IMR-90 (cell line): ENCODE data around the gene ELFN1. TPM values are rescaled to one million over a fixed set of nuclear protein-coding genes. Genes with fewer than 3 reads are reported as not detected.

Experiments
- ATAC-seq: fragments of 200-7000 bp; cut with Tn5 transposase; 2 replicates; pipeline ENCODE4 v1.9.1; 2020; ENCODE audit warnings: low read depth, mild to moderate bottlenecking, moderate library complexity
- Bru-seq: library from RNA; stranded (reverse); fragments of 400-500 nt; gene quantifications from one replicate; lab custom pipeline; 2021; lab: Mats Ljungman, UMichigan
- BruChase-seq, 2 experiments: library from RNA; stranded (reverse); fragments of 400-500 nt; gene quantifications; one replicate each; lab custom pipeline; 2021; lab: Mats Ljungman, UMichigan
- BruUV-seq: library from RNA; stranded (reverse); fragments of 400-500 nt; replicated peaks from 2 replicates; lab custom pipeline; 2021; lab: Mats Ljungman, UMichigan
- CTCF ChIA-PET: fragments of 300-600 bp; formaldehyde crosslinking; extraction: SDS; loops from one replicate; lab custom pipeline; 2021; ENCODE audit warnings: antibody characterized with exemption; lab: Yijun Ruan, JAX
- POLR2A ChIA-PET: fragments of 300-600 bp; sonication (Branson Sonifier 250); formaldehyde crosslinking; loops from one replicate; lab custom pipeline; 2022; ENCODE audit warnings: antibody characterized with exemption; ENCODE audit not compliant: unreplicated experiment; lab: Charles Lee
- DNase-seq: peaks from one replicate; pipeline ENCODE4 v3.0.0; 2013
- H2AFZ ChIP-seq: replicated peaks from 2 replicates; pipeline ENCODE3; 2013; ENCODE audit warnings: low read length, mild to moderate bottlenecking; ENCODE audit not compliant: poor library complexity
- H2AK5ac ChIP-seq: 2 replicates; pipeline ENCODE4 v1.6.1; 2013; ENCODE audit warnings: low read depth, low read length, inconsistent platforms
- H2AK9ac ChIP-seq: replicated peaks from 2 replicates; pipeline ENCODE3; 2013; ENCODE audit warnings: mild to moderate bottlenecking, low read depth, low read length, moderate library complexity; ENCODE audit not compliant: poor library complexity
- H2BK120ac ChIP-seq: 2 replicates; pipeline ENCODE4 v1.6.1; 2013; ENCODE audit warnings: low read depth, low read length, inconsistent platforms
- H2BK15ac ChIP-seq: 3 replicates; pipeline ENCODE4 v1.6.1; 2013; ENCODE audit warnings: low read depth, low read length, inconsistent platforms
- H2BK20ac ChIP-seq: 2 replicates; pipeline ENCODE4 v1.6.1; 2013; ENCODE audit warnings: low read depth, mild to moderate bottlenecking, inconsistent platforms, low read length, moderate library complexity
- H2BK5ac ChIP-seq: 2 replicates; pipeline ENCODE4 v1.6.1; 2013; ENCODE audit warnings: mild to moderate bottlenecking, low read depth, low read length, inconsistent platforms; ENCODE audit not compliant: poor library complexity, severe bottlenecking
- H3K14ac ChIP-seq: replicated peaks from 2 replicates; pipeline ENCODE4 v1.6.1; 2013; ENCODE audit warnings: low read depth, low read length, inconsistent platforms
- H3K18ac ChIP-seq: 2 replicates; pipeline ENCODE4 v1.6.1; 2013; ENCODE audit warnings: low read depth, low read length, control low read depth
- H3K23ac ChIP-seq: 2 replicates; pipeline ENCODE4 v1.6.1; 2013; ENCODE audit warnings: low read depth, low read length, inconsistent platforms
- H3K27ac ChIP-seq: 2 replicates; pipeline ENCODE4 v1.5.1; 2013; ENCODE audit warnings: mild to moderate bottlenecking, control low read depth, low read length; ENCODE audit not compliant: insufficient read depth
- H3K27me3 ChIP-seq: 2 replicates; pipeline ENCODE4 v1.6.1; 2013; ENCODE audit warnings: low read length; ENCODE audit not compliant: control insufficient read depth, insufficient read depth
- H3K36me3 ChIP-seq: 2 replicates; pipeline ENCODE4 v1.6.1; 2013; ENCODE audit warnings: low read length, mixed read lengths; ENCODE audit not compliant: control insufficient read depth, insufficient read depth
- H3K4ac ChIP-seq: 2 replicates; pipeline ENCODE4 v1.6.1; 2013; ENCODE audit warnings: low read depth, low read length, inconsistent platforms
- H3K4me1 ChIP-seq: 2 replicates; pipeline ENCODE4 v1.6.1; 2013; ENCODE audit warnings: low read length, mixed read lengths; ENCODE audit not compliant: control insufficient read depth, insufficient read depth
- H3K4me2 ChIP-seq: 2 replicates; pipeline ENCODE4 v1.6.1; 2013; ENCODE audit warnings: low read depth, mild to moderate bottlenecking, control low read depth, low read length, moderate library complexity
- H3K4me3 ChIP-seq: 2 replicates; pipeline ENCODE4 v1.5.1; 2013; ENCODE audit warnings: low read depth, mild to moderate bottlenecking, control low read depth, low read length, moderate library complexity; ENCODE audit not compliant: insufficient read depth
- H3K56ac ChIP-seq: 2 replicates; pipeline ENCODE4 v1.6.1; 2013; ENCODE audit warnings: low read length, inconsistent platforms; ENCODE audit not compliant: insufficient read depth; ENCODE audit errors: extremely low read depth
- H3K79me1 ChIP-seq, 2 experiments: 2 replicates each; pipeline ENCODE4 v1.6.1; 2013; ENCODE audit warnings: low read length in 2 of 2, inconsistent platforms in 1 of 2, low read depth in 1 of 2
- H3K9ac ChIP-seq: 2 replicates; pipeline ENCODE4 v1.6.1; 2013; ENCODE audit warnings: low read depth, low read length, control low read depth
- H3K9me1 ChIP-seq: 2 replicates; pipeline ENCODE4 v1.6.1; 2013; ENCODE audit warnings: low read length, inconsistent platforms; ENCODE audit not compliant: insufficient read depth
- H3K9me3 ChIP-seq: 2 replicates; pipeline ENCODE4 v1.6.1; 2013; ENCODE audit warnings: low read length; ENCODE audit not compliant: control insufficient read depth, insufficient read depth
- H4K20me1 ChIP-seq: 2 replicates; pipeline ENCODE4 v1.6.1; 2013; ENCODE audit warnings: low read length, inconsistent platforms; ENCODE audit not compliant: insufficient read depth
- H4K5ac ChIP-seq: 2 replicates; pipeline ENCODE4 v1.6.1; 2013; ENCODE audit warnings: mild to moderate bottlenecking, low read depth, low read length, control low read depth
- H4K8ac ChIP-seq, 2 experiments: 2 replicates each; pipeline ENCODE4 v1.6.1; 2013; ENCODE audit warnings: low read depth in 2 of 2, low read length in 2 of 2, control low read depth in 1 of 2, inconsistent platforms in 1 of 2
- H4K91ac ChIP-seq: 2 replicates; pipeline ENCODE4 v1.6.1; 2013; ENCODE audit warnings: low read depth, low read length, inconsistent platforms; ENCODE audit not compliant: insufficient read depth
- BHLHE40 ChIP-seq: fragments of 150-350 bp; IDR thresholded peaks from 2 replicates; pipeline ENCODE4 v1.6.1; 2016; ENCODE audit warnings: mild to moderate bottlenecking, low read depth, low read length
- CEBPB ChIP-seq: IDR thresholded peaks from 2 replicates; pipeline ENCODE4 v1.6.1; 2012; ENCODE audit warnings: low read depth, low read length, improper control_type of control experiment
- CHD1 ChIP-seq: IDR thresholded peaks from 2 replicates; pipeline ENCODE4 v1.6.1; 2012; ENCODE audit warnings: low read depth, low read length, improper control_type of control experiment
- MAZ ChIP-seq: IDR thresholded peaks from 2 replicates; pipeline ENCODE4 v1.6.1; 2012; ENCODE audit warnings: low read depth, mild to moderate bottlenecking, low read length, improper control_type of control experiment, moderate library complexity, borderline replicate concordance
- POLR2A ChIP-seq: IDR thresholded peaks from 2 replicates; pipeline ENCODE4 v1.6.1; 2012; ENCODE audit warnings: mild to moderate bottlenecking, low read depth, low read length
- RAD21 ChIP-seq: IDR thresholded peaks from 2 replicates; pipeline ENCODE4 v1.6.1; 2012; ENCODE audit warnings: low read length, improper control_type of control experiment
- RCOR1 ChIP-seq: IDR thresholded peaks from 2 replicates; pipeline ENCODE4 v1.6.1; 2012; ENCODE audit warnings: mild to moderate bottlenecking, low read length, improper control_type of control experiment; ENCODE audit not compliant: insufficient replicate concordance
- RFX5 ChIP-seq: IDR thresholded peaks from 2 replicates; pipeline ENCODE4 v1.8.0; 2012; ENCODE audit warnings: low read depth, mild to moderate bottlenecking, low read length, moderate library complexity
- WGBS, 2 experiments: methylation state at CpG; one replicate each; pipeline versions ENCODE4 v1.1.5 to v1.1.7; 2013; ENCODE audit warnings: missing lambda C conversion rate in 2 of 2; ENCODE audit not compliant: insufficient read length in 1 of 2; ENCODE audit errors: extremely low coverage in 2 of 2; 5-methylcytosine and 5-hydroxymethylcytosine counted together
- dilution Hi-C: fragments of 300-500 bp; cut with HindIII; formaldehyde crosslinking; loops from one replicate; pipeline ENCODE4 v1.14.3; 2018; ENCODE audit warnings: low sequenced_read_pairs; ENCODE audit not compliant: unreplicated experiment
- in situ Hi-C: fragments of 300-500 bp; cut with MboI; formaldehyde crosslinking; loops from 3 replicates; pipeline ENCODE4 v1.14.3; 2019; ENCODE audit warnings: low sequenced_read_pairs, inconsistent platforms, mixed read lengths
- intact Hi-C: fragments of 100-400 bp; cut with micrococcal nuclease; formaldehyde crosslinking; loops from 2 replicates; pipeline ENCODE4 v1.10.0; 2022
- long read RNA-seq: library from polyadenylated mRNA; unstranded; transcript quantifications from one replicate; pipeline ENCODE4 v2.0.0, GENCODE V29; 2021; ENCODE audit not compliant: unreplicated experiment
- polyA plus RNA-seq, 3 experiments: library from polyadenylated mRNA; depleted of rRNA; stranded (reverse); fragments of >200 nt; gene quantifications; 2 replicates each; pipeline ENCODE4 v1.2.3, GENCODE V29; 2012; ENCODE audit warnings: low replicate concordance in 1 of 3
- total RNA-seq: library from RNA; depleted of rRNA; stranded (reverse); fragments of >200 nt; gene quantifications from 2 replicates; pipeline ENCODE4 v1.2.3, GENCODE V29; 2012; rRNA removed
- TF ChIP-seq, protein P1 (sequence below): conservative IDR thresholded peaks from 2 replicates; pipeline ENCODE4 v1.5.1; 2012; ENCODE audit warnings: mild to moderate bottlenecking, low read depth, low read length, improper control_type of control experiment
- TF ChIP-seq, protein P2 (sequence below): fragments of 150-350 bp; IDR thresholded peaks from 2 replicates; pipeline ENCODE4 v1.6.1; 2017; ENCODE audit warnings: mild to moderate bottlenecking, antibody characterized with exemption, low read length, low read depth
- TF ChIP-seq, protein P3 (sequence below): fragments of 150-350 bp; IDR thresholded peaks from 2 replicates; pipeline ENCODE4 v1.6.1; 2016; ENCODE audit warnings: low read depth, mild to moderate bottlenecking, low read length, moderate library complexity, borderline replicate concordance

ELFN1 gene
- 1.6 and 2.2 TPM in 2 replicates for total RNA-seq
- 5.2 and 7.8 TPM in 2 replicates for polyA plus RNA-seq (2012; rRNA removed)
- polyA plus RNA-seq (2012; cell fraction: cytosol; rRNA removed) = 3.9 and 10.2 TPM in 2 replicates
- polyA plus RNA-seq (2012; cell fraction: nucleus; rRNA removed; ENCODE audit: low replicate concordance) = 3.8 and 9.6 TPM in 2 replicates
- Bru-seq, nascent RNA = percentile 32 among the genes with signal in this experiment
- percentile 27 among the genes with signal in this experiment for BruChase-seq, experiment 1, labeled RNA remaining after a 6-hour chase
- BruChase-seq, experiment 2, labeled RNA remaining after a 2-hour chase = percentile 39 among the genes with signal in this experiment
- long read RNA-seq = 0 reads

DNA sequence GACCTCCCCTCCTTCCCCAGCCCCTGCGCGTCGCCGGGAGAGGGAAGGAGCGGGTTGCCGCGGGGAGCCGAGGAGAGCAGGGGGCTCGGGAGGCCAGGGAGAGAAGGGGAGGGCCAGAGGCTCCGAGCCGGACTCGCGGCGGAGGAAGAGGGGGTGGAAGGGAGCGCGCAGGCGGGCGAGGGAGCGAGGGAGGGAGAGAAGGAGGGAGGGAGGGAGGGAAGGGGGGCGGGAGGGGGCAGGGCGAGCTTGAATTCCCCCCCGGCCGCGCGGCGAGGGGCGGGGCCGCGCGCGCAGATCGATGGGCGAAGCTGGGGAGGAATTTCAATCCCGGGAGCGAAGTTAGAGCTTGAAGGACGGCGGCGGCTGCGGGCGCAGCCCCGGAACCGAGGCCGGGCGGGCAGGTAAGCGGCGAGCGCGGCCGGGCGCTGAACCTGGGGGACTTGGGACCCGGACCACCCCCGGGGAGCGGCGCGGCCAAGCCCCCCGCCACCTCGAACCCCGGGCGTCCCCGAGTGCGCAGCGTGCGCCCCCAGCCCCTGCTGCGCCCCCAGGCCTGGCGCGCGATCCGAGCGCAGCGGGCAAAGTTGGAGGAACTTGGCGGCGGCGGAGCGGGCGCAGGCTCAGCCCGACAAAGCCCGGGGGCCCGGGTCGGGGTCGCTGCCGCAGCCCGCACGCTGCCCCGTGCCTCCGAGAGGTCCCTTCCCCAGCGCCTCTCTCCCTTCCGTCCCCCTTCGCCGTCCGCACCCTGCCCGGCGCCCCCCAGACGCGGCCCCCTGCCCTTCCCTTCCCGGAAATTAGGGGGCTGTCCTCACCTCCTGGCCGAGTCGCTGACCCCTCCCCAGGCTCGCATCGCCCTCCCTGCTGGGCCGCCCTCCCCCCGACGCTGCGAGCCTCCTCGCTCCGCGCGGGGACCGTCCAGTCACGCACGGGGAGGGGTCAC lies at the start of gene ELFN1:
TSS of gene ELFN1 (plus strand) at position 324 of the 940 bp plus-strand sequence. CDS start 74,320 bp downstream, outside the sequence.
- ATAC-seq = peak; percentile 31
- H3K18ac ChIP-seq = no peak within 1 kb of the TSS
- H4K91ac ChIP-seq = no peak within 1 kb of the TSS
- no peak within 1 kb of the TSS for H2BK20ac ChIP-seq
- intact Hi-C loops (loop anchor here (5.0 kb wide), 1 partner anchor 142 kb away; no protein-coding TSS in a partner anchor), dilution Hi-C loops (no loop called here), in situ Hi-C loops (no loop called here)
- H3K9ac ChIP-seq = no peak within 1 kb of the TSS
- H2AFZ ChIP-seq = peak within 1 kb of the TSS; percentile 83
- no peak within 1 kb of the TSS for H3K27ac ChIP-seq
- H4K8ac ChIP-seq = 0 out of 4 replicates have a peak within 1 kb of the TSS, but pooled peaks of 1 of the 2 experiments have one; percentile 16
- H3K36me3 ChIP-seq = no peaks in the 10 kb centered on the region
- H3K14ac ChIP-seq = no peak within 1 kb of the TSS
- H2AK5ac ChIP-seq = no peak within 1 kb of the TSS
- BruUV-seq = no TSS peak
- no peak within 1 kb of the TSS; the same call in 1 of the 2 replicates for H3K23ac ChIP-seq
- H3K56ac ChIP-seq = no peak within 1 kb of the TSS
- no peak within 1 kb of the TSS for H4K5ac ChIP-seq
- ChIA-PET POLR2A (no interaction called here), CTCF (no interaction called here)
- H3K9me1 ChIP-seq = no peaks in the 10 kb centered on the region
- no peak within 1 kb of the TSS for H2BK5ac ChIP-seq
- peak; percentile 36 for DNase-seq
- H4K20me1 ChIP-seq = no peaks in the 10 kb centered on the region; the same call in none of the 2 replicates
- H3K4me2 ChIP-seq = peak within 1 kb of the TSS; percentile 35
- H3K9me3 ChIP-seq = no peaks in the 10 kb centered on the region
- 1% methylated on average over 26 of the region's 110 CpGs; no CpG with 5 or more reads in 1 of the 2 experiments for WGBS, 2 experiments
- H2AK9ac ChIP-seq = peak within 1 kb of the TSS; percentile 70
- H3K4ac ChIP-seq = no peak within 1 kb of the TSS
- no peaks in the 10 kb centered on the region for H3K79me1 ChIP-seq
- no peak within 1 kb of the TSS for H2BK15ac ChIP-seq
- H3K27me3 ChIP-seq = peaks cover 54% of the 10 kb centered on the region
- H3K4me1 ChIP-seq = peaks cover 2% of the 10 kb centered on the region; the same call in 1 of the 2 replicates
- H2BK120ac ChIP-seq = no peak within 1 kb of the TSS
- H3K4me3 ChIP-seq = peak within 1 kb of the TSS; percentile 37
- TF ChIP-seq, protein P1, sequence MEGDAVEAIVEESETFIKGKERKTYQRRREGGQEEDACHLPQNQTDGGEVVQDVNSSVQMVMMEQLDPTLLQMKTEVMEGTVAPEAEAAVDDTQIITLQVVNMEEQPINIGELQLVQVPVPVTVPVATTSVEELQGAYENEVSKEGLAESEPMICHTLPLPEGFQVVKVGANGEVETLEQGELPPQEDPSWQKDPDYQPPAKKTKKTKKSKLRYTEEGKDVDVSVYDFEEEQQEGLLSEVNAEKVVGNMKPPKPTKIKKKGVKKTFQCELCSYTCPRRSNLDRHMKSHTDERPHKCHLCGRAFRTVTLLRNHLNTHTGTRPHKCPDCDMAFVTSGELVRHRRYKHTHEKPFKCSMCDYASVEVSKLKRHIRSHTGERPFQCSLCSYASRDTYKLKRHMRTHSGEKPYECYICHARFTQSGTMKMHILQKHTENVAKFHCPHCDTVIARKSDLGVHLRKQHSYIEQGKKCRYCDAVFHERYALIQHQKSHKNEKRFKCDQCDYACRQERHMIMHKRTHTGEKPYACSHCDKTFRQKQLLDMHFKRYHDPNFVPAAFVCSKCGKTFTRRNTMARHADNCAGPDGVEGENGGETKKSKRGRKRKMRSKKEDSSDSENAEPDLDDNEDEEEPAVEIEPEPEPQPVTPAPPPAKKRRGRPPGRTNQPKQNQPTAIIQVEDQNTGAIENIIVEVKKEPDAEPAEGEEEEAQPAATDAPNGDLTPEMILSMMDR = no peak
- no peak for TF ChIP-seq CEBPB
- no peak for TF ChIP-seq MAZ
- no peak for TF ChIP-seq RCOR1
- no peak for TF ChIP-seq BHLHE40
- TF ChIP-seq, protein P2, sequence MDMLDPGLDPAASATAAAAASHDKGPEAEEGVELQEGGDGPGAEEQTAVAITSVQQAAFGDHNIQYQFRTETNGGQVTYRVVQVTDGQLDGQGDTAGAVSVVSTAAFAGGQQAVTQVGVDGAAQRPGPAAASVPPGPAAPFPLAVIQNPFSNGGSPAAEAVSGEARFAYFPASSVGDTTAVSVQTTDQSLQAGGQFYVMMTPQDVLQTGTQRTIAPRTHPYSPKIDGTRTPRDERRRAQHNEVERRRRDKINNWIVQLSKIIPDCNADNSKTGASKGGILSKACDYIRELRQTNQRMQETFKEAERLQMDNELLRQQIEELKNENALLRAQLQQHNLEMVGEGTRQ = no peak
- no peak for TF ChIP-seq CHD1
- TF ChIP-seq, protein P3, sequence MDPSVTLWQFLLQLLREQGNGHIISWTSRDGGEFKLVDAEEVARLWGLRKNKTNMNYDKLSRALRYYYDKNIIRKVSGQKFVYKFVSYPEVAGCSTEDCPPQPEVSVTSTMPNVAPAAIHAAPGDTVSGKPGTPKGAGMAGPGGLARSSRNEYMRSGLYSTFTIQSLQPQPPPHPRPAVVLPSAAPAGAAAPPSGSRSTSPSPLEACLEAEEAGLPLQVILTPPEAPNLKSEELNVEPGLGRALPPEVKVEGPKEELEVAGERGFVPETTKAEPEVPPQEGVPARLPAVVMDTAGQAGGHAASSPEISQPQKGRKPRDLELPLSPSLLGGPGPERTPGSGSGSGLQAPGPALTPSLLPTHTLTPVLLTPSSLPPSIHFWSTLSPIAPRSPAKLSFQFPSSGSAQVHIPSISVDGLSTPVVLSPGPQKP = no peak
- TF ChIP-seq RAD21 = no peak
- no peak for TF ChIP-seq POLR2A
- TF ChIP-seq RFX5 = no peak
